A549 (cell line): ENCODE data around the gene SSTR3.

Experiments used
- CTCF ChIP-seq: fragments of >200 bp; sonication (Bioruptor Twin); formaldehyde crosslinking; IDR thresholded peaks from 3 replicates; pipeline ENCODE4 v1.5.1; 2016
- ESRRA ChIP-seq: fragments of 150-350 bp; IDR thresholded peaks from 2 replicates; pipeline ENCODE4 v1.6.1; 2014; ENCODE audit warnings: mild to moderate bottlenecking, low read length, borderline replicate concordance
- KDM1A ChIP-seq: fragments of 200-600 bp; sonication (generic); IDR thresholded peaks from 2 replicates; pipeline ENCODE4 v1.6.1; 2016; ENCODE audit warnings: low read depth, mild to moderate bottlenecking
- RAD21 ChIP-seq, 2 experiments: fragments of >200 bp in 1 of 2; sonication (Bioruptor Twin) in 1 of 2; formaldehyde crosslinking in 1 of 2; IDR thresholded peaks in 1 of 2; conservative IDR thresholded peaks in 1 of 2; 2 replicates in 1 of 2; 3 replicates in 1 of 2; pipeline ENCODE4 v1.6.1; 2012 to 2018; ENCODE audit warnings: inconsistent platforms in 1 of 2

GRCh38 chr22:37226514-37226913 is 14.2 kb upstream of the SSTR3 start:
- TF ChIP-seq CTCF (no peak), KDM1A (no peak), RAD21 (conservative IDR thresholded peaks at IDR 0.05 in 1 of 2, IDR thresholded peaks at IDR 0.05 in 1 of 2) (no peak), ESRRA (no peak)
